NCI-H524 treated with DMSO at 0.1 percent for 48 hours (cell line): ENCODE results near the gene AASDH.
"Not testable (repeated sequence)": the region's sequence is repeated elsewhere in the genome, so short reads cannot be mapped to it uniquely, and the experiment has no call there.

Experiments
- DNase-seq: peaks from one replicate; lab custom pipeline; 2025; lab: John Stamatoyannopoulos, UW

Gene AASDH

DNA sequence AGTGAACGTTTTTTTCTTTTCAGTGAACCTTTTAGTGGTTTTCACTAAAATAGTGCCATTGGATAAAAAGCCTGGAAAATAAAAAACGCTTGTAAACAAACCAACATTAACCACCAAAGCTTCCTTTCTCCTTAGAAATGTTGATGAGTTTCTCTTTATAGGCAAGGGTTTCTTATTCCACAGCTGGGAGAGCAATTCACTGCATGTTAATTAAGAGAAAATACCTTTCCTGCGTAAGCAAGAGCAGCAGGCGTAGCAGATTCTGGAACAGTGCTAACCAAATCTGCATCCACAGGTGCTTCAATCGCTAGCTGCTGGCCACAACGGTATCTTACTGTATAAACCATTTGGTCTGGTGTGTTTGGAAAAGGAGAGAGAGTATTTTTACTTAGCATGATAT, 13.3 kb upstream of the AASDH start:
- DNase-seq = no peak

DNA sequence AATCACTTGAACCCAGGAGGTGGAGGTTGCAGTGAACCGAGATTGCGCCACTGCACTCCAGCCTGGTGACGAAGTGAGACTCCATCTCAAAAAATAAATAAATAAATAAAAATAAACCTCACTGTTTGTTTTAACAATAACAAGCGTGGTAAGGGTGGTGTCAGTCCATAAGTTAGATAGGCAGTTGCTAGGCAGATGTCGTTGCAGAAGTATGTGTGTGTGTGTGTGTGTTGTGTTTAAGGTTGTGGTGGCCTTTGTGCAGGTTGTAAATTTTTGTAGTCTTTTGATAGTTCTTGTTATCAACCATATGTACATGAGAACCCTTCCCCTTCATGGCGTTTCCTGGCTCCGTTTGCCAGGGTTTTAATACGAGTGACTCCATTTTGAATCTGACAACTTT, 4.0 kb upstream of the AASDH start:
- DNase-seq = no peak

DNA sequence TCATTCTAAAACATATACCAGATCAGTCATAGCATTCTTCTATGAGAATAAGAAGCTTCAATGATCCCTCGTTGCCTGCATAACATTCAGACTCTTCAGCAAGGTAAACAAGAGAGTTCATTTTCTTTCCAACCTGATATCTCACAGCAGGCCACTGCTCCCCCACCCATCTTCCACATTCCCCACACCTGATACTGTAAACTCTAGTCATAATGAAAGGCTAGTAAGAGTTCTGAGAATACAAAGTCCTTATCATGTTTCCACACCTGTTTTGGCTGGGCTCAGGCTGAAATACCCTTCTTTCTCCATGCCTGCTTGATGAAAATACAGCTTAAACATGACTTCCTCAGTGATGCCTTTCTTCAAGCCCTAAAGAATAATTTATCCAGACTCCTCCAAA, 2.3 kb upstream of the AASDH start:
- DNase-seq = no peak

DNA sequence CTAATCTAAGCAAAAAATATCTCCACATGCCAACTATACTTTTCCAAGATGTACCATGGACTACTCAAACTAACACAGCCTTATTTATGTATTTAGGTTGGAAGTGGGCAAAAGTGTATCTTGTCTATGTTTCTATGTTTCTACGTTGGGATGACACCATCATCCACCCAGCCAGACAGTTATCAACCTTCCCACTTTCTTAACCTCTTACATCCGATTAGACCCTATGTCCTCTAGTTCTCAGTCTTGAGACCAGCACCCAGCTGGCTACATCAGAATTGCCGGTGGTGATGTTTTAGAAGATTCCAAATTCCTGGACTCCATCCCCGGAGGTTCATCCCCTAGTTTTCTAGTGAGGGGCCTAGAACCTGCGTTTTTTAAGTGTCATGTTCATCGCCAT, 1.0 kb upstream of the AASDH start:
- DNase-seq = no peak

DNA sequence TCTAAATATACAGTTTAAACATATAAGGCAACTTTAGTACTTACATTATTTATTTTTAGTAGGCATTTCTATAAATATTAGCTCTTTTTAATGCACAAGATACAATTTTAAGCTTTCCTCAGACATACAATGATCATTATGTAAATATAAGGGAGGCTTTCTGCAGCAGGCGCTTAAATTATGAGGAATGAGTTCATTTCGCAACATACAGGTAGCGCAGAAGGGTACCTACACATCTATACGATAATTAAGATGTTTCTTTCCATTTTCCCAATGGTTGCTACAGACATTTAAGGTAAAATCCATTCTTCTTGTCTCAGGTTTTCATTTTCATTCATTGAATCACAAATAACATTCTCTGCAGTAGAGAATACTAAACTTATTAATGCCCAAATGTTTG, 1.2 kb downstream of the AASDH start:
- DNase-seq = no peak

DNA sequence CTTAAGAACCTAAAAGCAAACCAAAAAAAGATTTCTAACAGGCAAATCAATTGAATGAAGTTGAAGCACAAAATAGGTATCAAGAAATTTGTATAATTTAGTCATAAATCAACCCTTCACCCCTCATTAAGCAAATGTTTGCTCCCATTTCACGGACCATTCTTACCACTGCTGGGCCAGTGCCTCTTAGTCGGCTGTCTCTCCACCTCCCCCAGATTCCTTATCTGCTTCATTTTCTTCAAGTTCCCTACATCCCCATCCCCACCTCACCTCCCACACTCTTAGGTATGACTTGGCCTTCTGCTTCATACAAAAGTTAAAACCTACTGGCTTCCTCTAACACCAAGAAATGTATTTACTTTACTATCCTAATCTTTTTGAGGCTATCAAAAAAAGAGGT, 11.8 kb downstream of the AASDH start:
- DNase-seq = no peak

DNA sequence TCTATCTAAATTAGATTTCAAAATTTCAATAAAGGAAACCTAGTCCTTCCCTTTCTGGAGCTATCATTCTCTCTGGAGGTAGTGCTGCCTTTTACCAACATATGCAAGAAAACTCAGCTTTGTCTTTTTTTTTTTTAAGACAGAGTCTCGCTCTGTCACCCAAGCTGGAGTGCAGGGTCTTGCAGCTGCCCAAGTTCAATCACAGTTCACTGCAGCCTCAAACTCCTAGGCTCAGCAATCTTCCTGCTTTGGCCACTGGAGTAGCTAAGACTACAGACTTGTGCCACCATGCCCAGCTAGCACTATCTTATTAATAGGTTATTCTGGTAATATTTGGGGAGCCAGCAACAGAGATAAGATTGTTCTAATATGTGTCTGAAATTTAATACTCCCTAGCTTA, 12.3 kb downstream of the AASDH start:
- no peak for DNase-seq

DNA sequence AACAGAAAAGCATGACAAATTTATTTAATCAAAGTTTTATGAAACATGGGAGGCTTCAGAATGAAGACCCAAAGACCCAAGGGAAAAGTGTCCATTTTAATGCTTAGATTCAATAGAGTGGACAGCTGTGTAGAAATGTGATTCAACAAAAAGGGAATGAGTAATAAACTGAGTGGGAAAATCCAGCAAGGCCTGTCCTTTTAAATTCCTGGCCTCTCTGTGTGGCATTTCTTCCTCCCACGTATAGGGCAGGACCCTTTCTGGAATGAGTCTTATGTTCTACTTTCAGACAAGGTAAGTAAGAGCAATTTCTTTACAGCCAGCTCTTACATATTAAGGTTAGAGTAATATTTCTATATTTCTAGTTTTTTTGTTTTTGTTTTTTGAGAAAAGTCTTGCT, 14.5 kb downstream of the AASDH start:
- DNase-seq = no peak

DNA sequence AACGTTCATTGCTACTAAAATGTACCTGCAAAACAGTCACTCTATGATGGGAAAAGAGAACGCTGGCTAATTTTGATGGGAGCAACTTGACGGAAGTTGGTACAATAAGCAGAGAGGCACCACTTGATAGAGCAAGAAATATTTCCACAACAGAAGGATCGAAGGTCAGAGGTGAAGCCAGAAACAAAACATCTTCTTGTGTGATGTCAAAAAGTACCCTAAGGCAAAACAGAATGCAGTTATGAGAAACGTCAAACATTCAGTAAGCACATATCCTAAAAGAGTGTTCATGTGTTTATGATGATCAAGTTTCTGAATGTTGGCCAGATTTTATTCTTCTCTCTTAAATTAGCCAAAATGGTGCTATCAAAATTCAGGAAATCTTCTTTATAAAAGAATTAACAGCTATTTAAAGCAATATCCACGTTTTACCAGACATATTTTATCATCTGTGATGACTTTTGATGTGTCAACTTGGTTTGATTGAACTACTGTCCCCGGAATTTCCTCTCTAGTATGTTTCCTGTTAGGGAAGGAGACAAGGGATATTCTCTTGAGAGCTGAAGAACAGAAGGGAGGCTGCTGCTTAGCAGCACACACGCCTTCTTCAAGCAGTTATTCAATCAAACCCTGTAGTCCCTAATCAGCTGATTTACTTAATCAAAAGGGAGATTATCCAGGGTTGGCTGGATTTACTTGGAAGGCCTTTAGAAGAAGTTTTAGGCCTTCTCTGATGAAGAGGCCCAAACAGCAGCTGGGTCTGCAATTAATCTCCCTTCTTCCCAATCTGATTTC, 15.7 kb downstream of the AASDH start:
- peak; percentile 49 for DNase-seq

DNA sequence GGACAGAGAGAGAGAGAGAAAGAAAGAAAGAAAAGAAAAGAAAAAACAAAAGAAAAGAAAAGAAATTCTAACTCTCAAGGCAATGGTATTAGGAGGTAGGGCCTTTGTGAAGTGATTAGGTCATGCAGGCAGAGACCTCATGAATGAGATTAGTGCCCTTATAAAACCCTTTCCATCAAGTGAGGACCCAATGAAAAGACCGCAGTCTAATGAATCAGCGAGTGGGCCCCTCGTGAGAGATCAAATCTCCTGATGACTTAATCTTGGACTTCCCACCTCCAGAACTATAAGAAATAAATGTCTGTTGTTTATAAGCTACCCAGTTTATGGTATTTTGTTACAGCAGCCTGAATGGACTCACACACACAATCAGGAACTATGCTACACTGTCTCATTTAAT, 16.9 kb downstream of the AASDH start:
- DNase-seq = no peak

DNA sequence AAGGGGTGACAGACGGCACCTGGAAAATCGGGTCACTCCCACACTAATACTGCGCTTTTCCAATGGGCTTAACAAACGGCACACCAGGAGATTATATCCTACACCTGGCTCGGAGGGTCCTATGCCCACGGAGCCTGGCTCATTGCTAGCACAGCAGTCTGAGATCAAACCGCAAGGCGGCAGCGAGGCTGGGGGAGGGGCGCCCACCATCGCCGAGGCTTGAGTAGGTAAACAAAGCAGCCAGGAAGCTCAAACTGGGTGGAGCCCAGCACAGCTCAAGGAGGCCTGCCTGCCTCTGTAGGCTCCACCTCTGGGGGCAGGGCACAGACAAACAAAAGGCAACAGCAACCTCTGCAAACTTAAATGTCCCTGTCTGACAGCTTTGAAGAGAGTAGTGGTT, 24.3 kb downstream of the AASDH start:
- not testable (repeated sequence) for DNase-seq

DNA sequence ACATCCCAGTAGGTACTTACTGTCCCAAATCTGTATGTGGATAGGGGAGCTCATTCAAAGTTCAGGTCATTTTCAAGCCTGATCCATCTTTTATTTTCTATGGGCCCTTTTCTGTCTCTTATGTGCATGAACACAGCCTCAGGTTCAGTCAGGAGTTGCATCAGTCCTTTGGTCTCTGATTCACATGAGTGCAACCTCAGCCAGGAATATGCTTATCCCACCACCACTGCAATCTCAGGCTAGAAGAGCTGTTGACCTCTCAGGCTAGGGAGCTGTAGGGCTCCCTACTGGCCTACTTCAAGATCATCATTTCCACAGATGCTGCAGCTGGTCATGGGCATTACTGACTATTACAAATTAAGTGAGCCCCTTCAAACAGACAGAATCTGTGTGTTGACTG, 27.2 kb downstream of the AASDH start:
- DNase-seq = no peak

DNA sequence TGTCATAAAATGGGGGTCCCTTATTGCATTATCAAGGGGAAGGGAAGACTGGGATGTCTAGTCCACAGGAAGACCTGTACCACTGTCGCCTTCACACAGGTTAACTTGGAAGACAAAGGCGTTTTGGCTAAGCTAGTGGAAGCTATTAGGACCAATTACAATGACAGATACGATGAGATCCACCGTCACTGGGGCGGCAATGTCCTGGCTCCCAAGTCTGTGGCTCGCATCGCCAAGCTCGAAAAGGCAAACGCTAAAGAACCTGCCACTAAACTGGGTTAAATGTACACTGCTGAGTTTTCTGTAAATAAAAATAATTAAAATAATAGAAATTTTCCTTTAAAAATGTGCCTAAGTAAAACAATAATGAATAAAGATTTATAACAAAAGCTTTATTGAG, 30.6 kb downstream of the AASDH start:
- no peak for DNase-seq

DNA sequence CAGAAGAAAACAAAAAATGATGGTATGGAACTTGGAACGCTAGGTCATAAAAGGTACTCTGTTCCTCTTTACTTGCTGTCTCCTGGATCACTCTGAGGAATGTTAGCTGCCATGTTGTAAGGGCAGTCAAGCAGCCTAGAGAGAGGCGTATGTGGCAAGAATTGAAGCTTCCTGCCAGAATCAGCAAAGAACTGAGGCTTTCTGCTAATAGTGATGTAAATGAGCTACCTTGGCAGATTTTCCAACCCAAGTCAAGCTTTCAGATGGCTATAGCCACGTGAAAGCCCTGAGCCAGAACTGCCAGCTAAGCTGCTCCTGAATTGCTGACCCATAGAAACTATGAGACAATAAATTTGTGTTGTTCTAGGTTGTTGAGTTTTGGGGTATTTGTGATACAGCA, 38.7 kb downstream of the AASDH start:
- no peak for DNase-seq

DNA sequence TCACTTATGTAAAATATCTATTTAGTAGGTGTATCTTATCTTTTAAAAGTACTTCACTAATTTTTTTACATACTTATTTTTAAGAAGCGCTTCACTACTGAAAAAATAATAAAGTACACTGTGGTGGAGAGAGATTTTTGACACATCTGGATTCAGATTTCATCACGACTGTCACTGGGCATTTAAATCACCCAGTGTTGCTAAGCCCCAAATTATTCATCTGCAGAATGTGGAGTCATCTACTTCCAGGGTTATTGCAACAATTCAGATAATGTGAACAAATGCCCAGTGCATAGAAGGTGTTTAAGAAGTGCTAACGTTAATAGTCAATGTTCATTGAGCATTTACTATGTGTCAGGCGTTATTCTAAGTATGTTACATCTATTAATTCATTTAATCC, 41.8 kb downstream of the AASDH start:
- DNase-seq = no peak

DNA sequence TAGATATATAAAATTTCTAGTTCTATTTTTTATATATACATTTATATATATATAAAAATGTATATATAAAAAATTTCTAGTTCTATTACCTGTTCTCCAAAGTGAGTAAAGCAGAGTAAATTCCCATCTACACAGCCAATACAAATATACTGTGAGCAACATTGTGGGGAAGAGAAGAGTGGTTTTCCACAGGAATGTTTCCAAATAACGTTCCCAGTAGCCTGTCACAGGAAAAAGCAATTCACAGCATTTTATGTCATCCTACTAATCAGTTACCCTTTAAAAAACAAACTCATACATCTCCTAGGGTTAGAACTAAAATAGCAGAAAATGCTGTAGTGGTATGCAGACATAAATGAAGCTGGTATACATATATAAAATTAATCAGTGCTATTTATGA, 44.5 kb downstream of the AASDH start:
- DNase-seq = no peak

DNA sequence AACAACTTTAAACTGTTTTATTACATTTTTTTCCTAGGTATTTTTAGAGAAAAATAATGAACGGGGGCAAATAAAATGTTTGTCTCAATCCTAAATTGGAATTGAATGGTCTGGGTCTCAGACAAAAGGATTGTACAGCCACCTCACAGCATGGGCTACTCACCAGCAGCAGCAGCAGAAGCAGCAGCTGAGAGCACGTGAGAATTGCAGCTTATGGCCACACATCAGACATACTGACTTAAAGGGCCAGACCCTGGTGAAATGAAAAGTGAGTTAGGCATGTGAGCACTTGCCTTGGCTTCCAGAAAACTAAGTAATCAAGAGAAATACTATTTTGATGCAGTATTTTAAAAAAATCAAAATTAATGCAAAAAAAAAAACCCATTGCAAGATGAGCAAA, 56.6 kb downstream of the AASDH start:
- no peak for DNase-seq

DNA sequence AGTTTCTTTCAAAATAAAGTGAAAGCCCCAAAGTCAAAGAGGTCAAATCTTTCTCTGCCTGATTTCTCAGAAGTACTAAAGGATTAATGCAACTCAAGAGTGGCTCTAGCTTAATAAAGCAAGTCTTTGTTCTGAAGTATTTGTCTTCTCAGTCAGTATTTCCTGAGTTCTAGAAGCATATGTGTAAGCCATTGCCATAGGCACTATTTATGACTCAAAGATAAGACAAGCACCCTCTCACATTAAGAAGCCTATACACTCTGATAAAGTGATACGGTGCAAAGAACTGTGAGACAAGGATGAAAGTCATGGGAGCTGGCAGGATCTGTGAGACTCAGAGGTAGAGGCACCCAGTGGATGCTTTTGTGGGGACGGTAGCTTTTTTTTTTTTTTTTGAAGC, 60.9 kb downstream of the AASDH start:
- no peak for DNase-seq

DNA sequence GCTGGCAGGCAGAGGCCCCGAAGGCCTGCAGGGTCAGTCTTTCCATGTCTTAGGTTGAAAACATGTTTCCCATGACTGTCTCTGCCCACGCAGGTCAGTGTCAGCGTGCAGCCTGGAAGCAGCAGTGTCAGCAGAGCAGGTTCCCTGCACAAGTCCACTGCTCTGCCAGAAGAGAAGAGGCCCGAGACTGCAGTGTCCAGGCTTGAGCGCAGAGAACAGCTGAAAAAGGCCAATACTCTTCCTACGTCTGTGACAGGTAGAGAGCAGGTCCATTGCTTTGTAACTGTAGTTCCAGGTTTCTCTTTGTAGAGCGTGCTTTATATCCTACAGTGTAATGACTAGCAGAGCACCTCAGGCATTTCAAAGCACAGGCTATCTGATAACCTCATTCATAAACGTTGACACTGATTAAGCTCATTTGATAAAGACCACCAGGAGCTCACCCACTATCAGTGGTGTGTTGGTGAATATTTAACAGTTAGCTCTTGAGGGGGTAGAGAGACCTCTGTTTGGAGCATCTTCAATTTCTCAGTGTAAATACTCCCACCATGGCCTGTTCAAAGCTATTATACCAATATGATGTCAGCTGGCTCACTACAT, 63.2 kb downstream of the AASDH start:
- no peak for DNase-seq

DNA sequence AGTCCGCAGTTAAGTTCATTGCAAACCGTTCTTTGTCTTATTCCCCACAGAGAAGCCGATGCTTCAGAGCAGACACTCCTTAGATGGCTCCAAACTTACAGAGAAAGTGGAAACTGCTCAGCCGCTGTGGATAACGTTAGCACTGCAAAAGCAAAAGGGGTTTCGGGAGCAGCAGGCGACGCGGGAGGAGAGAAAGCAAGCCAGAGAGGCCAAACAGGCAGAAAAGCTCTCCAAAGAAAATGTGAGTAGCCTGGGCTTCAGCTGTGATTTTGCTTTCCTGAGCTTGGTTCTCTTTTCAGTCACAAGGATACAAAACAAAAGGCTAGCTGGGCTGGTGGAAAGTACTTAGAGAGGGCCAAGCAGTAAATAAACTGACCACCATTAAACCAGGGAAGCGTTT, 64.0 kb downstream of the AASDH start:
- DNase-seq = no peak

DNA sequence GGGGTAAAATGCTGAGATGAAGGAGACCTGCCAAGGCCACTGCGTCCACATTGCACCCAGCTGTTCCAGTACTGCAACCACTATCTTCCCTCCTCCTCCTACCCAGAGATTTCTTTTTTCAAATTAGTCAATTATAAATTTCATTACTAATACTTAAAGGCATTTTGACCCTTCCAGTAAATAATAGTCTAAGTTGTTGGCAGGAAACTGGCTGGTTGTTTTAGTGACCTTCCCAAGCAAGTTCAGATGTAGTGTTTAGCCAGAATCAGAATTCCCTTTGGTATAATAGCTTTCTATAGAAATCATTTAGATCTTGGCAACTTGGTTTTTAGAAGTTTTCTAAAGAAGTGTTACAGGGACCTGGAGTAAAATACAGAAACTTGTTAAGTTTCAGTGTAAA, 66.0 kb downstream of the AASDH start:
- no peak for DNase-seq

DNA sequence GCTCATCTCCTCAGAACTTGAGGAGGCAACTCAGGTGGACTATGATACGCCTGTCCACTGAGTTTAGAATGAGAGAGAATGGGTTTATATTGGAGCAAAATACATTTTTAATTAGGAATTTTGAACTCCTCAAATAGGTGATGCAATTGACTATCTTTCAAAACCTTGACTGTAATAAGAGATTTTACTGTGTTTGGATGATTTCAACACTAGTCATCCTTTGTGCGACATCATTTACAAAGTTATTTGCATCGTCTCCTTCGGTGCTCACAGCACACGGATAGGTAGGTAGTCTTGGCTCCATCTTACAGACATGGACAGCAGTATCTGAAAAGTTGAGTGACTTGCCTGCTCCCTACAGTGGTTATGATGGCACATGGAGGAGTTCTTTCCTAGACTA, 67.0 kb downstream of the AASDH start:
- DNase-seq = no peak

DNA sequence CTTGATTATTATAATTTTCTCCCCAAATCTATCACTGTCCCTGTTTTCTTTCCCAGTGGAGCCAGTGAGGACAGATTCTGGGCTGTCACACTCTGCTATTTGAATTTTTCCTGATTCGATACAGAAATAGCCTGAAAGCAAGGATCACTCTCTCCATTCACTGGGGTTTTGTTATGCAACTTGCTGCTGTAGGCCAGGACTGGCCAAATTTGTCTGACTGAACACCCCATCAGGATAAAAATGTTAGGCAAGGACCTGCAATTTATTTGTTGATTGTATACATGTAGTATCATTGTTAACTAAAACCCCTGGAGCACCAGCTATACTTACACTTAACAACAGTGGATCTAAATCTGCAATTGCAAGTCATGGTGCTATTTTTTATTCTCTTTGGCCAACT, 68.7 kb downstream of the AASDH start:
- no peak for DNase-seq

DNA sequence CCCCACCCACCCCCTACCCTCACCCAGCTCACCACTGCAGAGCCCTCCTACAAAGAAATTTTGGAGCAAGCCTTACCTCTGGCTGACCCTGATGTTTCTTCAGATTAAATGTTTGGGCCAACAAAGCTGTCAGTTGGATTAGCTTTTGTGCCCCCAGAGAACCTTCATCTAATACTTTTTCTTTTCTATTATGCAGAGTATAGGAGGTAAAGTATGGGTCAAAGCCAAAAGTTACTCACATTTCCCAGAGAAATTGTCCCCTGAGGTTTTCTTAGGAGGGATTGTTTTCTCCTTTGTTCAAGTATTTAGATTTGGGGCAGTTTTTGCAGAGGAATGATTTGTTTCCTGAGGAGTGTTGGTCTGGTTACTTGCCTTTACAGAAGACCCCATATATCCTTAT, 69.5 kb downstream of the AASDH start:
- no peak for DNase-seq
